WTC11 (cell line): ENCODE results near the gene SHC2.
"Not testable (repeated sequence)": the region's sequence is repeated elsewhere in the genome, so short reads cannot be mapped to it uniquely, and the experiment has no call there.

Source experiments
- AFF4 ChIP-seq: sonication (generic); formaldehyde crosslinking; IDR thresholded peaks from 2 replicates; pipeline ENCODE4 v1.8.1; 2023; ENCODE audit warnings: mild to moderate bottlenecking, missing genetic modification reagents, borderline replicate concordance
- ATF6 ChIP-seq: sonication (generic); formaldehyde crosslinking; IDR thresholded peaks from 2 replicates; pipeline ENCODE4 v1.8.1; 2023; ENCODE audit warnings: mild to moderate bottlenecking, missing genetic modification reagents
- CREM ChIP-seq: sonication (generic); formaldehyde crosslinking; IDR thresholded peaks from 2 replicates; pipeline ENCODE4 v1.8.1; 2022; ENCODE audit warnings: mild to moderate bottlenecking, missing genetic modification reagents, moderate library complexity
- ELF4 ChIP-seq: sonication (generic); formaldehyde crosslinking; IDR thresholded peaks from 2 replicates; pipeline ENCODE4 v1.8.1; 2022; ENCODE audit warnings: low read depth, mild to moderate bottlenecking, moderate library complexity, missing genetic modification reagents
- ESRRA ChIP-seq: sonication (generic); formaldehyde crosslinking; IDR thresholded peaks from 2 replicates; pipeline ENCODE4 v1.8.1; 2022; ENCODE audit warnings: mild to moderate bottlenecking, missing genetic modification reagents, borderline replicate concordance
- JUN ChIP-seq: sonication (generic); formaldehyde crosslinking; IDR thresholded peaks from 2 replicates; pipeline ENCODE4 v1.8.0; 2023; ENCODE audit warnings: mild to moderate bottlenecking, missing genetic modification reagents
- NFATC4 ChIP-seq: fragments of 250-450 bp; sonication (Bioruptor Pico); IDR thresholded peaks from 2 replicates; pipeline ENCODE4 v1.9.0; 2021; ENCODE audit warnings: mild to moderate bottlenecking
- NFE2L1 ChIP-seq: sonication (generic); formaldehyde crosslinking; IDR thresholded peaks from 2 replicates; pipeline ENCODE4 v1.8.1; 2023; ENCODE audit warnings: missing genetic modification reagents
- NR2C2 ChIP-seq: sonication (generic); formaldehyde crosslinking; IDR thresholded peaks from 2 replicates; pipeline ENCODE4 v1.8.0; 2022; ENCODE audit warnings: mild to moderate bottlenecking, missing genetic modification reagents
- SMAD3 ChIP-seq: sonication (generic); formaldehyde crosslinking; IDR thresholded peaks from 2 replicates; pipeline ENCODE4 v1.8.0; 2022; ENCODE audit warnings: missing genetic modification reagents, mild to moderate bottlenecking, borderline replicate concordance
- TF ChIP-seq, protein P1 (sequence below): fragments of 200-600 bp; IDR thresholded peaks from 2 replicates; pipeline ENCODE4 v1.8.0; 2022; ENCODE audit warnings: antibody characterized with exemption
- TF ChIP-seq, protein P2 (sequence below): sonication (generic); formaldehyde crosslinking; IDR thresholded peaks from 2 replicates; pipeline ENCODE4 v1.8.0; 2022; ENCODE audit warnings: mild to moderate bottlenecking, missing genetic modification reagents
- TF ChIP-seq, protein P3 (sequence below): sonication (generic); formaldehyde crosslinking; IDR thresholded peaks from 2 replicates; pipeline ENCODE4 v1.8.1; 2022; ENCODE audit warnings: low read depth, missing genetic modification reagents, borderline replicate concordance

DNA sequence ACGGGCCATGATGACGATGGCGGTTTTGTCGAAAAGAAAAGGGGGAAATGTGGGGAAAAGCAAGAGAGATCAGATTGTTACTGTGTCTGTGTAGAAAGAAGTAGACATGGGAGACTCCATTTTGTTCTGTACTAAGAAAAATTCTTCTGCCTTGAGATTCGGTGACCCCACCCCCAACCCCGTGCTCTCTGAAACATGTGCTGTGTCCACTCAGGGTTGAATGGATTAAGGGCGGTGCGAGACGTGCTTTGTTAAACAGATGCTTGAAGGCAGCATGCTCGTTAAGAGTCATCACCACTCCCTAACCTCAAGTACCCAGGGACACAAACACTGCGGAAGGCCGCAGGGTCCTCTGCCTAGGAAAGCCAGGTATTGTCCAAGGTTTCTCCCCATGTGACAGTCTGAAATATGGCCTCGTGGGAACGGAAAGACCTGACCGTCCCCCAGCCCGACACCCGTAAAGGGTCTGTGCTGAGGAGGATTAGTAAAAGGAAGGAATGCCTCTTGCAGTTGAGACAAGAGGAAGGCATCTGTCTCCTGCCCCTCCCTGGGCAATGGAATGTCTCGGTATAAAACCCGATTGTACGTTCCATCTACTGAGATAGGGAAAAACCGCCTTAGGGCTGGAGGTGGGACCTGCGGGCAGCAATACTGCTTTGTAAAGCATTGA, 74.1 kb downstream of the SHC2 start:
- not testable (repeated sequence) for TF ChIP-seq ELF4 (CRISPR knock-in tag); NFE2L1; JUN (CRISPR knock-in tag); CREM; SMAD3; NR2C2 (CRISPR knock-in tag); AFF4 (CRISPR knock-in tag); ATF6 (CRISPR knock-in tag); ESRRA (CRISPR knock-in tag); NFATC4
- TF ChIP-seq, protein P1, sequence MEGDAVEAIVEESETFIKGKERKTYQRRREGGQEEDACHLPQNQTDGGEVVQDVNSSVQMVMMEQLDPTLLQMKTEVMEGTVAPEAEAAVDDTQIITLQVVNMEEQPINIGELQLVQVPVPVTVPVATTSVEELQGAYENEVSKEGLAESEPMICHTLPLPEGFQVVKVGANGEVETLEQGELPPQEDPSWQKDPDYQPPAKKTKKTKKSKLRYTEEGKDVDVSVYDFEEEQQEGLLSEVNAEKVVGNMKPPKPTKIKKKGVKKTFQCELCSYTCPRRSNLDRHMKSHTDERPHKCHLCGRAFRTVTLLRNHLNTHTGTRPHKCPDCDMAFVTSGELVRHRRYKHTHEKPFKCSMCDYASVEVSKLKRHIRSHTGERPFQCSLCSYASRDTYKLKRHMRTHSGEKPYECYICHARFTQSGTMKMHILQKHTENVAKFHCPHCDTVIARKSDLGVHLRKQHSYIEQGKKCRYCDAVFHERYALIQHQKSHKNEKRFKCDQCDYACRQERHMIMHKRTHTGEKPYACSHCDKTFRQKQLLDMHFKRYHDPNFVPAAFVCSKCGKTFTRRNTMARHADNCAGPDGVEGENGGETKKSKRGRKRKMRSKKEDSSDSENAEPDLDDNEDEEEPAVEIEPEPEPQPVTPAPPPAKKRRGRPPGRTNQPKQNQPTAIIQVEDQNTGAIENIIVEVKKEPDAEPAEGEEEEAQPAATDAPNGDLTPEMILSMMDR: not testable (repeated sequence)
- TF ChIP-seq, protein P2, sequence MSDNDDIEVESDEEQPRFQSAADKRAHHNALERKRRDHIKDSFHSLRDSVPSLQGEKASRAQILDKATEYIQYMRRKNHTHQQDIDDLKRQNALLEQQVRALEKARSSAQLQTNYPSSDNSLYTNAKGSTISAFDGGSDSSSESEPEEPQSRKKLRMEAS (CRISPR knock-in tag): not testable (repeated sequence)
- TF ChIP-seq, protein P3, sequence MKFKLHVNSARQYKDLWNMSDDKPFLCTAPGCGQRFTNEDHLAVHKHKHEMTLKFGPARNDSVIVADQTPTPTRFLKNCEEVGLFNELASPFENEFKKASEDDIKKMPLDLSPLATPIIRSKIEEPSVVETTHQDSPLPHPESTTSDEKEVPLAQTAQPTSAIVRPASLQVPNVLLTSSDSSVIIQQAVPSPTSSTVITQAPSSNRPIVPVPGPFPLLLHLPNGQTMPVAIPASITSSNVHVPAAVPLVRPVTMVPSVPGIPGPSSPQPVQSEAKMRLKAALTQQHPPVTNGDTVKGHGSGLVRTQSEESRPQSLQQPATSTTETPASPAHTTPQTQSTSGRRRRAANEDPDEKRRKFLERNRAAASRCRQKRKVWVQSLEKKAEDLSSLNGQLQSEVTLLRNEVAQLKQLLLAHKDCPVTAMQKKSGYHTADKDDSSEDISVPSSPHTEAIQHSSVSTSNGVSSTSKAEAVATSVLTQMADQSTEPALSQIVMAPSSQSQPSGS: not testable (repeated sequence)
